HT1080 (cell line): Measurements from ENCODE around the gene CAB39. TPM values are rescaled to one million over a fixed set of nuclear protein-coding genes. Genes with fewer than 3 reads are reported as not detected.
"Not testable (repeated sequence)": the region's sequence is repeated elsewhere in the genome, so short reads cannot be mapped to it uniquely, and the experiment has no call there.

Source experiments
- DNase-seq: peaks from one replicate; pipeline ENCODE4 v3.0.0-alpha.2; 2015; ENCODE audit warnings: low read depth
- total RNA-seq: library from RNA; depleted of rRNA; stranded (reverse); fragments of >200 nt; shearing (Covaris generic); gene quantifications from 2 replicates; pipeline ENCODE4 v1.2.3, GENCODE V29; 2014

Gene CAB39
- total RNA-seq, 1 experiment from 2014 or later, result 49.1 TPM

GRCh38 chr2:230713331-230714135, 891 bp downstream of the CAB39 start:
- no peak for DNase-seq

GRCh38 chr2:230714136-230714480, 1.5 kb downstream of the CAB39 start:
- peak; percentile 81 for DNase-seq

- no peak for DNase-seq
These were observed 2.6 kb downstream of the CAB39 start for GRCh38 chr2:230715201-230715600.

- no peak for DNase-seq
These were observed 3.9 kb downstream of the CAB39 start for GRCh38 chr2:230716588-230716987.

GRCh38 chr2:230717600-230717999, 5.0 kb downstream of the CAB39 start:
- no peak for DNase-seq

- no peak for DNase-seq
These were observed 6.7 kb downstream of the CAB39 start for GRCh38 chr2:230719340-230719739.

GRCh38 chr2:230721712-230722111, 9.1 kb downstream of the CAB39 start:
- DNase-seq, result no peak

- no peak for DNase-seq
These were observed 9.7 kb downstream of the CAB39 start for GRCh38 chr2:230722207-230722885.

GRCh38 chr2:230723363-230723762, 10.7 kb downstream of the CAB39 start:
- DNase-seq, result no peak

- DNase-seq, result not testable (repeated sequence)
These were observed 12.3 kb downstream of the CAB39 start for GRCh38 chr2:230724957-230725356.

- no peak for DNase-seq
These were observed 18.9 kb downstream of the CAB39 start for GRCh38 chr2:230731512-230731911.

- no peak for DNase-seq
These were observed 20.3 kb downstream of the CAB39 start for GRCh38 chr2:230732914-230733401.

- no peak for DNase-seq
These were observed 21.9 kb downstream of the CAB39 start for GRCh38 chr2:230734247-230735175.

- DNase-seq, result no peak
These were observed 23.2 kb downstream of the CAB39 start for GRCh38 chr2:230735884-230736283.

GRCh38 chr2:230737300-230737699, 24.7 kb downstream of the CAB39 start:
- no peak for DNase-seq

GRCh38 chr2:230737791-230738226, 25.2 kb downstream of the CAB39 start:
- no peak for DNase-seq

- no peak for DNase-seq
These were observed 25.8 kb downstream of the CAB39 start for GRCh38 chr2:230738391-230738811.

- DNase-seq, result no peak
These were observed 26.3 kb downstream of the CAB39 start for GRCh38 chr2:230738924-230739323.

GRCh38 chr2:230739961-230740360, 27.3 kb downstream of the CAB39 start:
- DNase-seq, result no peak

- no peak for DNase-seq
These were observed 30.1 kb downstream of the CAB39 start for GRCh38 chr2:230742781-230743180.

GRCh38 chr2:230746213-230746612, 33.6 kb downstream of the CAB39 start:
- DNase-seq, result no peak

- peak; percentile 13 for DNase-seq
These were observed 35.4 kb downstream of the CAB39 start for GRCh38 chr2:230748087-230748486.
